ENCODE data around the gene CAPN14. TPM values are rescaled to one million over a fixed set of nuclear protein-coding genes. Genes with fewer than 3 reads are reported as not detected.

The CAPN14 gene
- total and polyA plus RNA-seq, 3 donors from 2014 or later, result 0.36 to 1.1 (median 0.47) TPM

DNA sequence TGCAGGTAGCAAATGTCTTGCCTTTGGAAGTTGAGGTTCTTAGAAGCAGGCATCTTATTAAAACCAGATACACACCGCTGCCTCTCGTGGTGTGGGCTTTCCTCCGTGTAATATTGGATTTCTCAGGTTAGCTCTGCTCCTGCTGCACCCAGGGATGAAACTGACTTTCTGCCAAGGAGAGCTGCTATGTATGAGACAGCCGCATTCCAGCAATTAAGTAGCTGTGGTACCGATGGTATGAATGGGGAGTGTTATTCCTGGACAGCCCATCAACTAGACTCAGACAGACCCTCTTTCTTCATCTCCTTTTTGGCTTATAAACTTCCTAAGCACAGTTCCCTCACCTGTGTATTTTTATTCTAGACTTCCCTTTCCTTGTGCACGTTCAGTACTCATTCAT, 9.8 kb upstream of the CAPN14 start:
- H3K4me1 ChIP-seq, result no peaks in the 10 kb centered on the region
- no peak for TF ChIP-seq POLR2A (IDR thresholded peaks at IDR 0.05)
- TF ChIP-seq, protein P1, sequence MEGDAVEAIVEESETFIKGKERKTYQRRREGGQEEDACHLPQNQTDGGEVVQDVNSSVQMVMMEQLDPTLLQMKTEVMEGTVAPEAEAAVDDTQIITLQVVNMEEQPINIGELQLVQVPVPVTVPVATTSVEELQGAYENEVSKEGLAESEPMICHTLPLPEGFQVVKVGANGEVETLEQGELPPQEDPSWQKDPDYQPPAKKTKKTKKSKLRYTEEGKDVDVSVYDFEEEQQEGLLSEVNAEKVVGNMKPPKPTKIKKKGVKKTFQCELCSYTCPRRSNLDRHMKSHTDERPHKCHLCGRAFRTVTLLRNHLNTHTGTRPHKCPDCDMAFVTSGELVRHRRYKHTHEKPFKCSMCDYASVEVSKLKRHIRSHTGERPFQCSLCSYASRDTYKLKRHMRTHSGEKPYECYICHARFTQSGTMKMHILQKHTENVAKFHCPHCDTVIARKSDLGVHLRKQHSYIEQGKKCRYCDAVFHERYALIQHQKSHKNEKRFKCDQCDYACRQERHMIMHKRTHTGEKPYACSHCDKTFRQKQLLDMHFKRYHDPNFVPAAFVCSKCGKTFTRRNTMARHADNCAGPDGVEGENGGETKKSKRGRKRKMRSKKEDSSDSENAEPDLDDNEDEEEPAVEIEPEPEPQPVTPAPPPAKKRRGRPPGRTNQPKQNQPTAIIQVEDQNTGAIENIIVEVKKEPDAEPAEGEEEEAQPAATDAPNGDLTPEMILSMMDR (IDR thresholded peaks at IDR 0.05), result no peak
- no peak overlapping the region for H3K4me3 ChIP-seq
- no peak for DNase-seq
- H3K36me3 ChIP-seq (ENCODE audit: low read depth, missing control alignments), result no peaks in the 10 kb centered on the region
- intact Hi-C loops (cut with DNase I; ENCODE audit: low total_unique reads), result no loop called here
- no peak overlapping the region for H3K27ac ChIP-seq
- H3K9me3 ChIP-seq, result no peaks in the 10 kb centered on the region
- 53 to 64% methylated on average over 6 of the region's 6 CpGs for WGBS, 2 donors
- H3K27me3 ChIP-seq, result no peaks in the 10 kb centered on the region

DNA sequence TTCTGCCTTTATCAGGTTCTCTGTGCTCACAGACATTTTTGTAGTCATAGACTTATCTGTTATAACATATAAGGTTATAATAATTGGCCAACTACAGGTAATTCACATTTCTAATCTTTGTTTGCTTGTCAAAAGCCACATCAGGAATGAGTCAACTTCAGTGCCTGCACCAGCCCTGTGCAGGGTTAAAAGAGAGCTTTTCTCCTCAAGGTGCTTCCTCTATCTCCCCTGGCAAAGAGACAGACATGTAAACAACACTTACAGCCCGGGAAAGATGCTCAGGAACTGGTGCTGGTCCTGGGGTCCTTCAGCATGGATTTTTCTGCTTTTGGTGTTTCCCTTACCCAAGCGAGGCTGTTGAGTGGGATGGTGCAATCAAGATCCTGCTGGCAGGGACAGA, 9.0 kb upstream of the CAPN14 start:
- intact Hi-C loops (cut with DNase I; ENCODE audit: low total_unique reads), result no loop called here
- WGBS, 2 donors, result 44 to 45% methylated on average over 2 of the region's 2 CpGs
- TF ChIP-seq POLR2A (IDR thresholded peaks at IDR 0.05), result no peak
- TF ChIP-seq, protein P1 (IDR thresholded peaks at IDR 0.05), result no peak

DNA sequence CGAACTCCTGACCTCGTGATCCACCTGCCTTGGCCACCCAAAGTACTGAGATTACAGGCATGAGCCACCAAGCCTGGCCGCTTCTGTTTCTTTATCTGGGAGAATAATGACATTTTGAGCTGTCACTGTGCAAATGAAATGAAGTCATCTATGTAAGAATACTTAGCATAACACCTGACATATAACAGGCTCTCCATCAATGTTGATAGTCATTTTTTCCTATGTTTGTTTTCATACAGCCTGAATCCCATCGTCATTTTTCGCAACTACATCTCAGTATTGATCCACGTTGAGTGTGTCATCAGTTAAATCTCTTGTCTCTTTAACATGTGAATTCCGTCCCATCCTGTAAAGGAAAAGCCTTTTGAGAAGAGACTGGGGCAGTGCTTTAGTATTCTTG, 6.4 kb upstream of the CAPN14 start:
- Histone ChIP-seq H3K4me3 (no peak overlapping the region), H3K27me3 (no peaks in the 10 kb centered on the region), H3K4me1 (no peaks in the 10 kb centered on the region), H3K9me3 (no peaks in the 10 kb centered on the region), H3K36me3 (ENCODE audit: low read depth, missing control alignments) (no peaks in the 10 kb centered on the region), H3K27ac (no peak overlapping the region)
- intact Hi-C loops (cut with DNase I; ENCODE audit: low total_unique reads), result no loop called here
- DNase-seq, result no peak
- TF ChIP-seq POLR2A (IDR thresholded peaks at IDR 0.05), result no peak
- TF ChIP-seq, protein P1 (IDR thresholded peaks at IDR 0.05), result no peak
- WGBS, 2 donors, result 89 to 94% methylated on average over 7 of the region's 7 CpGs

More for the DNA sequence above, 9.0 kb upstream of the CAPN14 start:
- H3K4me1 ChIP-seq, result no peaks in the 10 kb centered on the region
- H3K27me3 ChIP-seq, result no peaks in the 10 kb centered on the region
- DNase-seq, result no peak
- H3K4me3 ChIP-seq, result no peak overlapping the region
- H3K36me3 ChIP-seq (ENCODE audit: low read depth, missing control alignments), result no peaks in the 10 kb centered on the region
- H3K27ac ChIP-seq, result no peak overlapping the region
- H3K9me3 ChIP-seq, result no peaks in the 10 kb centered on the region

DNA sequence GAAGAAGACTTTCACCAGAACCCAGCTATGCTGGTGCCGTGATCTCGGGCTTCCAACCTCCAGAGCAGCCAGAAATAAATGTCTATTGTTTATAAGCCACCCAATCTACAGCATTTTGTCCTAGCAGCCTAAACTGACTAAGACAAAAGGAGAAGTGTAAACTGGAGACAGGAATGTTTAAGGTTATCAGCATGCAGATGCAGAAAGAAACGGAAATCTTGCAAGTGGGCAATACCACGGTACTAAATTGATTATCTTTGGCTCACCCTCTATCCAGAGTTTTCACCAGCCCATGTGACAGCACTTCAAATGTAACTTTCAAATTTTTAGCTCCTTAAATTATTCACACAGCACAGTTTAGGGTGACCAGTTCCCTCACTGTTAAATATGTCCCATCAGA, 5.7 kb upstream of the CAPN14 start:
- Histone ChIP-seq H3K4me1 (no peaks in the 10 kb centered on the region), H3K27me3 (no peaks in the 10 kb centered on the region), H3K9me3 (no peaks in the 10 kb centered on the region), H3K4me3 (no peak overlapping the region), H3K36me3 (ENCODE audit: low read depth, missing control alignments) (no peaks in the 10 kb centered on the region), H3K27ac (no peak overlapping the region)
- no peak for DNase-seq
- intact Hi-C loops (cut with DNase I; ENCODE audit: low total_unique reads), result no loop called here
- TF ChIP-seq, protein P1 (IDR thresholded peaks at IDR 0.05), result no peak
- TF ChIP-seq POLR2A (IDR thresholded peaks at IDR 0.05), result no peak
- WGBS, 2 donors, result 67 to 74% methylated on average over 4 of the region's 4 CpGs

DNA sequence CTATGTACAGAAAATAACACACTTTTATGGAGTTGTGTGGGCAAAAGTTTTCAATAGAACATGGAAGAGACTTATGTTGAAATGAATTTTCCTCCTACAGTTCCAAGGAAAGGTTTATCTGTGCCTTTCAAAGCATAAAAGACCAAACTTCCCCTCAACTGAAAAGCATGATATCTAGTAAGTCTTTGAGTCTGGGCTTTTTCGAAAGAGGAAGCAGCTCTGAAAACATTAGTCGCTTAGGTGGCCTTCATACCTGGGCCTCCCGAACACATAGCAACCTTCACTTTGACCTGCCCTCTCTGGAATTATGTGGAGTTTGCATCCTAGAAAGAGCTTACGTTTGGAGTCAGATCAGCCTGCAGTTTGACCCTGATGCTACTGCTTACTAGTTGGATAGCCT, 4.8 kb upstream of the CAPN14 start:
- intact Hi-C loops (cut with DNase I; ENCODE audit: low total_unique reads), result no loop called here
- Histone ChIP-seq H3K27me3 (no peaks in the 10 kb centered on the region), H3K36me3 (ENCODE audit: low read depth, missing control alignments) (no peaks in the 10 kb centered on the region), H3K4me1 (no peaks in the 10 kb centered on the region), H3K4me3 (no peak overlapping the region), H3K9me3 (no peaks in the 10 kb centered on the region), H3K27ac (no peak overlapping the region)
- TF ChIP-seq, protein P1 (IDR thresholded peaks at IDR 0.05), result no peak
- no peak for TF ChIP-seq POLR2A (IDR thresholded peaks at IDR 0.05)
- DNase-seq, result no peak
- 85 to 89% methylated on average over 4 of the region's 4 CpGs for WGBS, 2 donors

Measured in testis (tissue), 3 donors.